ENCODE data around the gene NXPE3.

DNA sequence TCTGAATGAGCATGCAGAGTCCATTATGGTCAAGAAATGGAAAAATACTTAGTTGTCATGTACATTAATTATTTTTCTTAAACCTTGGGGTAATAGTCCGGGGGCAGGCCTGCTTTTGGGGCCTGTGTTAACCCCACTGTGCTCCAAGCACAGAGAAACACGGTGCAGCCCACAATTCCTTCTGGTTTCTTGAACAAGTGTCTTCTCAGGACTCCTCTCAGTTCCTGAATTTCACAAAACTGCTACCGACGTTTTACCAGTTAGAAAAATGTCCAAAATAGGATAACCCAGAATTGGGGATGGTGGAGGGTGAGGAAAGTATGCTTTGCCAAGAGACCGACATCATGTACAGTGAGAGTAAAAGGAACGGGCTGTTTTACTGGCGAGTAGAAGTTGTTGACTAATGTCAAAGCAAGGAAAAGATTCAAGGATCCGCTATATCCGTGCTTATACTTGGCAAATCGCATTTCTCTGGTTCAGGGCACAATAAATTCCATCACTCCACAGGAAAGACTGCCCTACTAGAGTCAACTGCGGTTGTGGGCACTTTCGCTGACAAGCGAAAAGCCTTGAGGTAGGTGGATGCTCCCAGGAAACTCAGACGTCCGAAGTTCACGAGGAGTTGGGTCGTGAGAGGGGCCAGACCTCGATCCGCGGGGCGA lies 495 bp upstream of the NXPE3 start:
- TF ChIP-seq, protein P1, sequence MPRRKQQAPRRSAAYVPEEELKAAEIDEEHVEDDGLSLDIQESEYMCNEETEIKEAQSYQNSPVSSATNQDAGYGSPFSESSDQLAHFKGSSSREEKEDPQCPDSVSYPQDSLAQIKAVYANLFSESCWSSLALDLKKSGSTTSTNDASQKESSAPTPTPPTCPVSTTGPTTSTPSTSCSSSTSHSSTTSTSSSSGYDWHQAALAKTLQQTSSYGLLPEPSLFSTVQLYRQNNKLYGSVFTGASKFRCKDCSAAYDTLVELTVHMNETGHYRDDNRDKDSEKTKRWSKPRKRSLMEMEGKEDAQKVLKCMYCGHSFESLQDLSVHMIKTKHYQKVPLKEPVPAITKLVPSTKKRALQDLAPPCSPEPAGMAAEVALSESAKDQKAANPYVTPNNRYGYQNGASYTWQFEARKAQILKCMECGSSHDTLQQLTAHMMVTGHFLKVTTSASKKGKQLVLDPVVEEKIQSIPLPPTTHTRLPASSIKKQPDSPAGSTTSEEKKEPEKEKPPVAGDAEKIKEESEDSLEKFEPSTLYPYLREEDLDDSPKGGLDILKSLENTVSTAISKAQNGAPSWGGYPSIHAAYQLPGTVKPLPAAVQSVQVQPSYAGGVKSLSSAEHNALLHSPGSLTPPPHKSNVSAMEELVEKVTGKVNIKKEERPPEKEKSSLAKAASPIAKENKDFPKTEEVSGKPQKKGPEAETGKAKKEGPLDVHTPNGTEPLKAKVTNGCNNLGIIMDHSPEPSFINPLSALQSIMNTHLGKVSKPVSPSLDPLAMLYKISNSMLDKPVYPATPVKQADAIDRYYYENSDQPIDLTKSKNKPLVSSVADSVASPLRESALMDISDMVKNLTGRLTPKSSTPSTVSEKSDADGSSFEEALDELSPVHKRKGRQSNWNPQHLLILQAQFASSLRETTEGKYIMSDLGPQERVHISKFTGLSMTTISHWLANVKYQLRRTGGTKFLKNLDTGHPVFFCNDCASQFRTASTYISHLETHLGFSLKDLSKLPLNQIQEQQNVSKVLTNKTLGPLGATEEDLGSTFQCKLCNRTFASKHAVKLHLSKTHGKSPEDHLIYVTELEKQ (CRISPR knock-in tag; IDR thresholded peaks at IDR 0.05), result no peak
- no peak for TF ChIP-seq ELF4 (CRISPR knock-in tag; IDR thresholded peaks at IDR 0.05)
- no peak for TF ChIP-seq JUND (IDR thresholded peaks at IDR 0.05; ENCODE audit: borderline replicate concordance, low read depth, low read length)
- TF ChIP-seq JUND (tag; IDR thresholded peaks at IDR 0.05; ENCODE audit: borderline replicate concordance, low read depth, low read length), result no peak
- no peak for TF ChIP-seq PRPF4 (IDR thresholded peaks at IDR 0.05; ENCODE audit: insufficient read depth, low read depth, low read length, poor library complexity, severe bottlenecking)
- TF ChIP-seq BRCA1 (IDR thresholded peaks at IDR 0.05), result no peak
- TF ChIP-seq BRCA1 (CRISPR knock-in tag; IDR thresholded peaks at IDR 0.05), result no peak
- TF ChIP-seq, protein P2, sequence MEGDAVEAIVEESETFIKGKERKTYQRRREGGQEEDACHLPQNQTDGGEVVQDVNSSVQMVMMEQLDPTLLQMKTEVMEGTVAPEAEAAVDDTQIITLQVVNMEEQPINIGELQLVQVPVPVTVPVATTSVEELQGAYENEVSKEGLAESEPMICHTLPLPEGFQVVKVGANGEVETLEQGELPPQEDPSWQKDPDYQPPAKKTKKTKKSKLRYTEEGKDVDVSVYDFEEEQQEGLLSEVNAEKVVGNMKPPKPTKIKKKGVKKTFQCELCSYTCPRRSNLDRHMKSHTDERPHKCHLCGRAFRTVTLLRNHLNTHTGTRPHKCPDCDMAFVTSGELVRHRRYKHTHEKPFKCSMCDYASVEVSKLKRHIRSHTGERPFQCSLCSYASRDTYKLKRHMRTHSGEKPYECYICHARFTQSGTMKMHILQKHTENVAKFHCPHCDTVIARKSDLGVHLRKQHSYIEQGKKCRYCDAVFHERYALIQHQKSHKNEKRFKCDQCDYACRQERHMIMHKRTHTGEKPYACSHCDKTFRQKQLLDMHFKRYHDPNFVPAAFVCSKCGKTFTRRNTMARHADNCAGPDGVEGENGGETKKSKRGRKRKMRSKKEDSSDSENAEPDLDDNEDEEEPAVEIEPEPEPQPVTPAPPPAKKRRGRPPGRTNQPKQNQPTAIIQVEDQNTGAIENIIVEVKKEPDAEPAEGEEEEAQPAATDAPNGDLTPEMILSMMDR (IDR thresholded peaks at IDR 0.05 in 2 of 3, conservative IDR thresholded peaks at IDR 0.05 in 1 of 3; ENCODE audit: insufficient read depth in 2 of 3, low read depth in 1 of 3, low read length in 3 of 3), result no peak
- no peak for TF ChIP-seq BHLHE40 (IDR thresholded peaks at IDR 0.05; ENCODE audit: low read length)
- TF ChIP-seq, protein P3, sequence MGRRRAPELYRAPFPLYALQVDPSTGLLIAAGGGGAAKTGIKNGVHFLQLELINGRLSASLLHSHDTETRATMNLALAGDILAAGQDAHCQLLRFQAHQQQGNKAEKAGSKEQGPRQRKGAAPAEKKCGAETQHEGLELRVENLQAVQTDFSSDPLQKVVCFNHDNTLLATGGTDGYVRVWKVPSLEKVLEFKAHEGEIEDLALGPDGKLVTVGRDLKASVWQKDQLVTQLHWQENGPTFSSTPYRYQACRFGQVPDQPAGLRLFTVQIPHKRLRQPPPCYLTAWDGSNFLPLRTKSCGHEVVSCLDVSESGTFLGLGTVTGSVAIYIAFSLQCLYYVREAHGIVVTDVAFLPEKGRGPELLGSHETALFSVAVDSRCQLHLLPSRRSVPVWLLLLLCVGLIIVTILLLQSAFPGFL (CRISPR knock-in tag; IDR thresholded peaks at IDR 0.05), result no peak
- TF ChIP-seq MAFK (IDR thresholded peaks at IDR 0.05; ENCODE audit: low read length), result no peak
- TF ChIP-seq, protein P4, sequence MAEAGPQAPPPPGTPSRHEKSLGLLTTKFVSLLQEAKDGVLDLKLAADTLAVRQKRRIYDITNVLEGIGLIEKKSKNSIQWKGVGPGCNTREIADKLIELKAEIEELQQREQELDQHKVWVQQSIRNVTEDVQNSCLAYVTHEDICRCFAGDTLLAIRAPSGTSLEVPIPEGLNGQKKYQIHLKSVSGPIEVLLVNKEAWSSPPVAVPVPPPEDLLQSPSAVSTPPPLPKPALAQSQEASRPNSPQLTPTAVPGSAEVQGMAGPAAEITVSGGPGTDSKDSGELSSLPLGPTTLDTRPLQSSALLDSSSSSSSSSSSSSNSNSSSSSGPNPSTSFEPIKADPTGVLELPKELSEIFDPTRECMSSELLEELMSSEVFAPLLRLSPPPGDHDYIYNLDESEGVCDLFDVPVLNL (CRISPR knock-in tag; IDR thresholded peaks at IDR 0.05; ENCODE audit: low read depth), result no peak
- no peak for TF ChIP-seq FOSL1 (tag; conservative IDR thresholded peaks at IDR 0.05)

Data from K562 (cell line).